Liver (tissue), 3 donors: Measurements from ENCODE around the gene SLX9.

ENCODE experiments used
- EGR1 ChIP-seq, 2 donors: IDR thresholded peaks; 2 replicates each; pipeline ENCODE4 v1.6.1; 2016 to 2018; ENCODE audit warnings: antibody characterized with exemption in 2 of 2, low read depth in 2 of 2
- JUND ChIP-seq, 2 donors: IDR thresholded peaks; 2 replicates each; pipeline ENCODE4 v1.6.1; 2016; ENCODE audit warnings: antibody characterized with exemption in 2 of 2
- RAD21 ChIP-seq, 2 donors: IDR thresholded peaks; 2 replicates each; pipeline ENCODE4 v1.6.1; 2016; ENCODE audit warnings: antibody characterized with exemption in 2 of 2, mild to moderate bottlenecking in 2 of 2
- SP1 ChIP-seq: IDR thresholded peaks from 2 replicates; pipeline ENCODE4 v1.6.1; 2018; ENCODE audit warnings: antibody characterized with exemption, mild to moderate bottlenecking
- TAF1 ChIP-seq: conservative IDR thresholded peaks from 2 replicates; pipeline ENCODE4 v1.6.1; 2016; ENCODE audit warnings: antibody characterized with exemption, mild to moderate bottlenecking
- TF ChIP-seq, protein P1 (sequence below): fragments of 150-350 bp; IDR thresholded peaks from 2 replicates; pipeline ENCODE4 v1.5.1; 2017; ENCODE audit warnings: improper control_type of control experiment, low read depth, low read length; ENCODE audit not compliant: missing input control
- TF ChIP-seq, protein P2 (sequence below): IDR thresholded peaks from 2 replicates; pipeline ENCODE4 v1.6.1; 2016; ENCODE audit warnings: antibody characterized with exemption, mild to moderate bottlenecking
- TF ChIP-seq, protein P3 (sequence below): IDR thresholded peaks from 2 replicates; pipeline ENCODE4 v1.6.1; 2016; ENCODE audit warnings: antibody characterized with exemption
- donor health status: healthy.
- donor health status: healthy.

DNA sequence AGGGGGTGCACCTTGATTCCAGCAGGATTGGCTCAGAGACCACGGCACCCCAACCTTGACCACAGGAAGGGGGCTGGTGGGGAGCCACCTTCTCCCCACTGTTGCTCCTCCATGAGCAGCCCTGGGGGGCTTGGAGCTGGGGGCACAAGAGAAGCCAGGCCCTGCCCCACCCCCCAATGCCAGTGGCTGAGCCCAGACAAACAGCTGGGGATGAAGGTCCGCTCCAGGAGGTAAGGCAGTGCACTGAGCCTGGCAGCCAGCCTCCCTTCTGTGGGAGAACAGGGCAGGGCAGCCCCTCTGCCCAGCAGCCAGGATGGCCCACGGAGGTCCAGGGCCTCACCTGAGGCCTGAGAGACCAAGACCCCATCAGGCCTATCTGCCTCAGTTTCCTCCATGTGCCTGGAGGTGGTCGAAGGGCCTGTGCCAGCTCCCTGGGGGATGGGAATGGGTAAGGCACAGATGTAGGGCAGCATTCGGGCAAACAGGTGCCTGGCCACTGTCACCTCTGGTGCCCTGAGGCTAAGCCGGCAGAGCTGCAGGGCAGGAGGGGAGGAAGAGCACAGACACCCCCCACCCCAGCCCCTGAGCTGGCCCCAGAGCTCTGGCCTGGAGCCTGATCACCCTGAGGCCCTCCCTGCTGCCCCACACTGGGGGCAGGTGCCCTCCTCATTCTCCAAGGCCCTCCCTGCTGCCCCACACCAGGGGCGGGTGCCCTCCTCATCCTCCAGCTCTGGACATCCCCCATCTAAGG, 26.2 kb upstream of the SLX9 start:
- TF ChIP-seq, protein P1, sequence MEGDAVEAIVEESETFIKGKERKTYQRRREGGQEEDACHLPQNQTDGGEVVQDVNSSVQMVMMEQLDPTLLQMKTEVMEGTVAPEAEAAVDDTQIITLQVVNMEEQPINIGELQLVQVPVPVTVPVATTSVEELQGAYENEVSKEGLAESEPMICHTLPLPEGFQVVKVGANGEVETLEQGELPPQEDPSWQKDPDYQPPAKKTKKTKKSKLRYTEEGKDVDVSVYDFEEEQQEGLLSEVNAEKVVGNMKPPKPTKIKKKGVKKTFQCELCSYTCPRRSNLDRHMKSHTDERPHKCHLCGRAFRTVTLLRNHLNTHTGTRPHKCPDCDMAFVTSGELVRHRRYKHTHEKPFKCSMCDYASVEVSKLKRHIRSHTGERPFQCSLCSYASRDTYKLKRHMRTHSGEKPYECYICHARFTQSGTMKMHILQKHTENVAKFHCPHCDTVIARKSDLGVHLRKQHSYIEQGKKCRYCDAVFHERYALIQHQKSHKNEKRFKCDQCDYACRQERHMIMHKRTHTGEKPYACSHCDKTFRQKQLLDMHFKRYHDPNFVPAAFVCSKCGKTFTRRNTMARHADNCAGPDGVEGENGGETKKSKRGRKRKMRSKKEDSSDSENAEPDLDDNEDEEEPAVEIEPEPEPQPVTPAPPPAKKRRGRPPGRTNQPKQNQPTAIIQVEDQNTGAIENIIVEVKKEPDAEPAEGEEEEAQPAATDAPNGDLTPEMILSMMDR = no peak
- TF ChIP-seq TAF1 = no peak
- peak; percentile 61 for TF ChIP-seq SP1
- TF ChIP-seq, protein P2, sequence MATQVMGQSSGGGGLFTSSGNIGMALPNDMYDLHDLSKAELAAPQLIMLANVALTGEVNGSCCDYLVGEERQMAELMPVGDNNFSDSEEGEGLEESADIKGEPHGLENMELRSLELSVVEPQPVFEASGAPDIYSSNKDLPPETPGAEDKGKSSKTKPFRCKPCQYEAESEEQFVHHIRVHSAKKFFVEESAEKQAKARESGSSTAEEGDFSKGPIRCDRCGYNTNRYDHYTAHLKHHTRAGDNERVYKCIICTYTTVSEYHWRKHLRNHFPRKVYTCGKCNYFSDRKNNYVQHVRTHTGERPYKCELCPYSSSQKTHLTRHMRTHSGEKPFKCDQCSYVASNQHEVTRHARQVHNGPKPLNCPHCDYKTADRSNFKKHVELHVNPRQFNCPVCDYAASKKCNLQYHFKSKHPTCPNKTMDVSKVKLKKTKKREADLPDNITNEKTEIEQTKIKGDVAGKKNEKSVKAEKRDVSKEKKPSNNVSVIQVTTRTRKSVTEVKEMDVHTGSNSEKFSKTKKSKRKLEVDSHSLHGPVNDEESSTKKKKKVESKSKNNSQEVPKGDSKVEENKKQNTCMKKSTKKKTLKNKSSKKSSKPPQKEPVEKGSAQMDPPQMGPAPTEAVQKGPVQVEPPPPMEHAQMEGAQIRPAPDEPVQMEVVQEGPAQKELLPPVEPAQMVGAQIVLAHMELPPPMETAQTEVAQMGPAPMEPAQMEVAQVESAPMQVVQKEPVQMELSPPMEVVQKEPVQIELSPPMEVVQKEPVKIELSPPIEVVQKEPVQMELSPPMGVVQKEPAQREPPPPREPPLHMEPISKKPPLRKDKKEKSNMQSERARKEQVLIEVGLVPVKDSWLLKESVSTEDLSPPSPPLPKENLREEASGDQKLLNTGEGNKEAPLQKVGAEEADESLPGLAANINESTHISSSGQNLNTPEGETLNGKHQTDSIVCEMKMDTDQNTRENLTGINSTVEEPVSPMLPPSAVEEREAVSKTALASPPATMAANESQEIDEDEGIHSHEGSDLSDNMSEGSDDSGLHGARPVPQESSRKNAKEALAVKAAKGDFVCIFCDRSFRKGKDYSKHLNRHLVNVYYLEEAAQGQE = no peak
- no peak for TF ChIP-seq JUND (IDR thresholded peaks at IDR 0.05)
- no peak for TF ChIP-seq EGR1 (IDR thresholded peaks at IDR 0.05; ENCODE audit: low read depth in 2 of 2)
- no peak for TF ChIP-seq RAD21 (IDR thresholded peaks at IDR 0.05)
- TF ChIP-seq, protein P3, sequence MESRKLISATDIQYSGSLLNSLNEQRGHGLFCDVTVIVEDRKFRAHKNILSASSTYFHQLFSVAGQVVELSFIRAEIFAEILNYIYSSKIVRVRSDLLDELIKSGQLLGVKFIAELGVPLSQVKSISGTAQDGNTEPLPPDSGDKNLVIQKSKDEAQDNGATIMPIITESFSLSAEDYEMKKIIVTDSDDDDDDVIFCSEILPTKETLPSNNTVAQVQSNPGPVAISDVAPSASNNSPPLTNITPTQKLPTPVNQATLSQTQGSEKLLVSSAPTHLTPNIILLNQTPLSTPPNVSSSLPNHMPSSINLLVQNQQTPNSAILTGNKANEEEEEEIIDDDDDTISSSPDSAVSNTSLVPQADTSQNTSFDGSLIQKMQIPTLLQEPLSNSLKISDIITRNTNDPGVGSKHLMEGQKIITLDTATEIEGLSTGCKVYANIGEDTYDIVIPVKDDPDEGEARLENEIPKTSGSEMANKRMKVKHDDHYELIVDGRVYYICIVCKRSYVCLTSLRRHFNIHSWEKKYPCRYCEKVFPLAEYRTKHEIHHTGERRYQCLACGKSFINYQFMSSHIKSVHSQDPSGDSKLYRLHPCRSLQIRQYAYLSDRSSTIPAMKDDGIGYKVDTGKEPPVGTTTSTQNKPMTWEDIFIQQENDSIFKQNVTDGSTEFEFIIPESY = no peak
